Activated CD4-positive, CD25-positive, alpha-beta regulatory T cell treated with anti-CD3 and anti-CD28 coated beads, Interleukin-2, amount 50 U/mL, for 72 hours (primary cell): ENCODE measurements around the gene EVL.
"Not testable (repeated sequence)": the region's sequence is repeated elsewhere in the genome, so short reads cannot be mapped to it uniquely, and the experiment has no call there.

ENCODE experiments used
- DNase-seq: peaks from one replicate; pipeline ENCODE4 v3.0.0; 2021

EVL gene

GRCh38 chr14:100039903-100040302, 25.3 kb upstream of the EVL start:
- DNase-seq: no peak

GRCh38 chr14:100041271-100041670, 24.0 kb upstream of the EVL start:
- no peak for DNase-seq

GRCh38 chr14:100042286-100042685, 22.9 kb upstream of the EVL start:
- no peak for DNase-seq

- no peak for DNase-seq
These were observed 19.4 kb upstream of the EVL start for GRCh38 chr14:100045642-100046344.

GRCh38 chr14:100047600-100047999, 17.6 kb upstream of the EVL start:
- DNase-seq: no peak

- no peak for DNase-seq
These were observed 16.4 kb upstream of the EVL start for GRCh38 chr14:100048786-100049185.

GRCh38 chr14:100049220-100049619, 16.0 kb upstream of the EVL start:
- no peak for DNase-seq

- DNase-seq: no peak
These were observed 14.1 kb upstream of the EVL start for GRCh38 chr14:100051103-100051502.

GRCh38 chr14:100051543-100051942, 13.7 kb upstream of the EVL start:
- DNase-seq: no peak

GRCh38 chr14:100052819-100053218, 12.4 kb upstream of the EVL start:
- no peak for DNase-seq

GRCh38 chr14:100054316-100055075, 10.7 kb upstream of the EVL start:
- DNase-seq: no peak

- no peak for DNase-seq
These were observed 8.8 kb upstream of the EVL start for GRCh38 chr14:100056431-100056830.

- no peak for DNase-seq
These were observed 8.0 kb upstream of the EVL start for GRCh38 chr14:100056964-100057795.

GRCh38 chr14:100058777-100059437, 6.3 kb upstream of the EVL start:
- no peak for DNase-seq

GRCh38 chr14:100059438-100059781, 5.8 kb upstream of the EVL start:
- DNase-seq: no peak

GRCh38 chr14:100060760-100061159, 4.5 kb upstream of the EVL start:
- DNase-seq: no peak

GRCh38 chr14:100062590-100062989, 2.6 kb upstream of the EVL start:
- DNase-seq: no peak

- no peak for DNase-seq
These were observed 1.8 kb upstream of the EVL start for GRCh38 chr14:100063314-100063941.

GRCh38 chr14:100064335-100065092, 708 bp upstream of the EVL start:
- not testable (repeated sequence) for DNase-seq

- DNase-seq: peak; percentile 72
These were observed 836 bp downstream of the EVL start for GRCh38 chr14:100065942-100066574.

GRCh38 chr14:100066962-100067361, 1.7 kb downstream of the EVL start:
- no peak for DNase-seq
